Dermis microvascular lymphatic vessel endothelial cell (primary cell): ENCODE data around the gene CISD3. TPM values are rescaled to one million over a fixed set of nuclear protein-coding genes. Genes with fewer than 3 reads are reported as not detected.

Experiments
- DNase-seq, 2 donors: peaks; one replicate each; pipeline versions ENCODE4 v3.0.0 to v3.0.0-alpha.2; 2010; ENCODE audit warnings: low read depth in 2 of 2
- total RNA-seq: library from RNA; depleted of rRNA; stranded (reverse); fragments of >200 nt; gene quantifications from 2 replicates; pipeline ENCODE4 v1.2.1, GENCODE V29; 2014

CISD3 gene
- total RNA-seq, 1 donor from 2014 or later: 3.7 TPM

- no peak for DNase-seq
Observed at GRCh38 chr17:38743556-38744171, 13.5 kb downstream of the CISD3 start.

GRCh38 chr17:38745545-38745944 is 15.4 kb downstream of the CISD3 start:
- no peak for DNase-seq

GRCh38 chr17:38746004-38746848 is 16.1 kb downstream of the CISD3 start:
- no peak for DNase-seq

- DNase-seq: no peak
Observed at GRCh38 chr17:38746849-38747462, 16.8 kb downstream of the CISD3 start.

GRCh38 chr17:38747463-38748148 is 17.5 kb downstream of the CISD3 start:
- DNase-seq: no peak

- peak in 1 of 2 donors; percentile 86 for DNase-seq
Observed at GRCh38 chr17:38748149-38748891, 18.2 kb downstream of the CISD3 start, which contains the start of gene PCGF2. TSS of gene PCGF2 (minus strand) at chr17:38748336. CDS start at chr17:38740402, 7,934 bp downstream.

GRCh38 chr17:38748892-38749222 is 18.7 kb downstream of the CISD3 start:
- DNase-seq: no peak

GRCh38 chr17:38749223-38750043 is 19.3 kb downstream of the CISD3 start:
- DNase-seq: peak; percentile 58 to 75

GRCh38 chr17:38750044-38750311 is 19.8 kb downstream of the CISD3 start:
- no peak for DNase-seq

- peak in 1 of 2 donors; percentile 35 for DNase-seq
Observed at GRCh38 chr17:38750312-38751121, 20.4 kb downstream of the CISD3 start.

- no peak for DNase-seq
Observed at GRCh38 chr17:38751144-38751807, 21.1 kb downstream of the CISD3 start.

- peak; percentile 71 to 85 for DNase-seq
Observed at GRCh38 chr17:38751808-38752307, 21.7 kb downstream of the CISD3 start.

- DNase-seq: peak; percentile 100
Observed at GRCh38 chr17:38752308-38753070, 22.3 kb downstream of the CISD3 start, which contains the start of gene PSMB3. TSS of gene PSMB3 (plus strand) at chr17:38752741. CDS start at chr17:38752827, 86 bp downstream.

- DNase-seq: no peak
Observed at GRCh38 chr17:38753071-38753506, 22.9 kb downstream of the CISD3 start.

- DNase-seq: peak in 1 of 2 donors; percentile 64
Observed at GRCh38 chr17:38761612-38762011, 31.5 kb downstream of the CISD3 start.

GRCh38 chr17:38762231-38762630 is 32.1 kb downstream of the CISD3 start:
- no peak for DNase-seq

- no peak for DNase-seq
Observed at GRCh38 chr17:38766341-38766740, 36.2 kb downstream of the CISD3 start.

- no peak for DNase-seq
Observed at GRCh38 chr17:38768417-38768816, 38.3 kb downstream of the CISD3 start.
